ENCODE results near the gene SLC4A3. TPM values are rescaled to one million over a fixed set of nuclear protein-coding genes. Genes with fewer than 3 reads are reported as not detected.

SLC4A3 gene
- total RNA-seq, 1 experiment from 2014 or later = 13.5 TPM

DNA sequence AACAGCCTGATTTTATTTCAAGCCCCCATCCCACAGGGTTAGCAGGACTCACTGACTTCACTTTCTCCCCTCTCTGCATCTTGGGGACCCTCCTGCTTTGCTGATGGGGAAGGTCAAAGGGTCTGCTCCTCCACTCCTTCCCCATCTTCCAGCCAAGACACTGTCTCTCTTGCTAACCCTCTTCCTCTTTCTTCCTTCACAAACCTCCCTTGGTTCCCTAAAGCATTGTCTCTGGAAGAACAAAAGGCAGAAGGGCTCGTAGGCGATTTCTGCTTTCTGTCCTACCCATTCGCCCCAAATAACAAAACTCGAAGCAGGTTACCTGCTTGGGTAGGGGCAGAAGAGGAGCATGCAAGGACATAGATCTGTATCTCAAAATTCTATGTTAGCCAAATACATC lies 5.5 kb upstream of the SLC4A3 start:
- intact Hi-C loops (cut with micrococcal nuclease; ENCODE audit: unreplicated experiment) (no loop called here), in situ Hi-C loops (cut with HindIII; ENCODE audit: low pct_unique_long_range_greater_than_20kb, low sequenced_read_pairs) (no loop called here)
- DNase-seq (ENCODE audit: low read depth, low spot score) (no peak), ATAC-seq (no peak)
- Histone ChIP-seq H3K27me3 (ENCODE audit: control insufficient read depth, insufficient read depth, low read length) (no peaks in the 10 kb centered on the region), H3K4me1 (ENCODE audit: control insufficient read depth, insufficient read depth, low read length) (peaks cover 4% of the 10 kb centered on the region), H3K27ac (ENCODE audit: low read length) (no peak overlapping the region), H3K36me3 (ENCODE audit: control insufficient read depth, insufficient read depth, low read length) (no peaks in the 10 kb centered on the region), H3K9me3 (ENCODE audit: control insufficient read depth, insufficient read depth, low read depth, low read length) (no peaks in the 10 kb centered on the region), H3K4me3 (ENCODE audit: low read depth in 2 of 2, low read length in 2 of 2) (no peak overlapping the region)
- no TSS peak for BruUV-seq (replicated peaks)
- TF ChIP-seq, protein P1, sequence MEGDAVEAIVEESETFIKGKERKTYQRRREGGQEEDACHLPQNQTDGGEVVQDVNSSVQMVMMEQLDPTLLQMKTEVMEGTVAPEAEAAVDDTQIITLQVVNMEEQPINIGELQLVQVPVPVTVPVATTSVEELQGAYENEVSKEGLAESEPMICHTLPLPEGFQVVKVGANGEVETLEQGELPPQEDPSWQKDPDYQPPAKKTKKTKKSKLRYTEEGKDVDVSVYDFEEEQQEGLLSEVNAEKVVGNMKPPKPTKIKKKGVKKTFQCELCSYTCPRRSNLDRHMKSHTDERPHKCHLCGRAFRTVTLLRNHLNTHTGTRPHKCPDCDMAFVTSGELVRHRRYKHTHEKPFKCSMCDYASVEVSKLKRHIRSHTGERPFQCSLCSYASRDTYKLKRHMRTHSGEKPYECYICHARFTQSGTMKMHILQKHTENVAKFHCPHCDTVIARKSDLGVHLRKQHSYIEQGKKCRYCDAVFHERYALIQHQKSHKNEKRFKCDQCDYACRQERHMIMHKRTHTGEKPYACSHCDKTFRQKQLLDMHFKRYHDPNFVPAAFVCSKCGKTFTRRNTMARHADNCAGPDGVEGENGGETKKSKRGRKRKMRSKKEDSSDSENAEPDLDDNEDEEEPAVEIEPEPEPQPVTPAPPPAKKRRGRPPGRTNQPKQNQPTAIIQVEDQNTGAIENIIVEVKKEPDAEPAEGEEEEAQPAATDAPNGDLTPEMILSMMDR (IDR thresholded peaks at IDR 0.05) = no peak
- TF ChIP-seq, protein P2, sequence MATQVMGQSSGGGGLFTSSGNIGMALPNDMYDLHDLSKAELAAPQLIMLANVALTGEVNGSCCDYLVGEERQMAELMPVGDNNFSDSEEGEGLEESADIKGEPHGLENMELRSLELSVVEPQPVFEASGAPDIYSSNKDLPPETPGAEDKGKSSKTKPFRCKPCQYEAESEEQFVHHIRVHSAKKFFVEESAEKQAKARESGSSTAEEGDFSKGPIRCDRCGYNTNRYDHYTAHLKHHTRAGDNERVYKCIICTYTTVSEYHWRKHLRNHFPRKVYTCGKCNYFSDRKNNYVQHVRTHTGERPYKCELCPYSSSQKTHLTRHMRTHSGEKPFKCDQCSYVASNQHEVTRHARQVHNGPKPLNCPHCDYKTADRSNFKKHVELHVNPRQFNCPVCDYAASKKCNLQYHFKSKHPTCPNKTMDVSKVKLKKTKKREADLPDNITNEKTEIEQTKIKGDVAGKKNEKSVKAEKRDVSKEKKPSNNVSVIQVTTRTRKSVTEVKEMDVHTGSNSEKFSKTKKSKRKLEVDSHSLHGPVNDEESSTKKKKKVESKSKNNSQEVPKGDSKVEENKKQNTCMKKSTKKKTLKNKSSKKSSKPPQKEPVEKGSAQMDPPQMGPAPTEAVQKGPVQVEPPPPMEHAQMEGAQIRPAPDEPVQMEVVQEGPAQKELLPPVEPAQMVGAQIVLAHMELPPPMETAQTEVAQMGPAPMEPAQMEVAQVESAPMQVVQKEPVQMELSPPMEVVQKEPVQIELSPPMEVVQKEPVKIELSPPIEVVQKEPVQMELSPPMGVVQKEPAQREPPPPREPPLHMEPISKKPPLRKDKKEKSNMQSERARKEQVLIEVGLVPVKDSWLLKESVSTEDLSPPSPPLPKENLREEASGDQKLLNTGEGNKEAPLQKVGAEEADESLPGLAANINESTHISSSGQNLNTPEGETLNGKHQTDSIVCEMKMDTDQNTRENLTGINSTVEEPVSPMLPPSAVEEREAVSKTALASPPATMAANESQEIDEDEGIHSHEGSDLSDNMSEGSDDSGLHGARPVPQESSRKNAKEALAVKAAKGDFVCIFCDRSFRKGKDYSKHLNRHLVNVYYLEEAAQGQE (IDR thresholded peaks at IDR 0.05; ENCODE audit: insufficient read depth in 1 of 2, low read depth in 2 of 2, low read length in 1 of 2) = no peak
- TF ChIP-seq SIN3A (IDR thresholded peaks at IDR 0.05; ENCODE audit: borderline replicate concordance, insufficient read depth, low read depth, low read length) (no peak), TCF7L2 (IDR thresholded peaks at IDR 0.05; ENCODE audit: low read depth, low read length) (no peak), POLR2AphosphoS5 (IDR thresholded peaks at IDR 0.05; ENCODE audit: low read depth, low read length) (no peak)
- ChIA-PET POLR2A (no interaction called here), CTCF (interaction anchor here (0.9 kb wide), 1 partner anchor 22 kb away, joined by 4 read pairs; no protein-coding TSS in a partner anchor)

DNA sequence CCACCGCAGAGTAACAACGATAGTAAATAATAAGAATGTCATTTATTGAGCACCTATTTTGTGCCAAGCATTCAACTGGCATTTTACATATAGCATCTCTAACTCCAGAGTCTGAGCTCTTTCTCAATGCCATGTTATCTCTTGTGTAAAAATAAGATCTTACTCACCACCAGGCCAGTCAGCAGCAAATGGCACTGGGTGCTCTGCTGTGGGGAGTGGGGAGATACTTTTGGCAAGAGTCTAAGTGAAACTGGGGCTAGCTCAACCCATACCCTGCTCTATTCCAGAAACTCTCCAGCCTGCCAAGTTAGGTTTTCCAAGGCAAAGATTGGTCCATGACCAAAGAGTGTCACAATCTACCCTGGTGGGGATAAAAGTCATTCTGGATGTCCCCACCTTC lies 5.0 kb upstream of the SLC4A3 start:
- Histone ChIP-seq H3K4me1 (ENCODE audit: control insufficient read depth, insufficient read depth, low read length) (peaks cover 5% of the 10 kb centered on the region), H3K4me3 (ENCODE audit: low read depth in 2 of 2, low read length in 2 of 2) (no peak overlapping the region), H3K27ac (ENCODE audit: low read length) (no peak overlapping the region), H3K9me3 (ENCODE audit: control insufficient read depth, insufficient read depth, low read depth, low read length) (no peaks in the 10 kb centered on the region), H3K36me3 (ENCODE audit: control insufficient read depth, insufficient read depth, low read length) (no peaks in the 10 kb centered on the region), H3K27me3 (ENCODE audit: control insufficient read depth, insufficient read depth, low read length) (no peaks in the 10 kb centered on the region)
- in situ Hi-C loops (cut with HindIII; ENCODE audit: low pct_unique_long_range_greater_than_20kb, low sequenced_read_pairs) (no loop called here), intact Hi-C loops (cut with micrococcal nuclease; ENCODE audit: unreplicated experiment) (no loop called here)
- DNase-seq (ENCODE audit: low read depth, low spot score) = no peak
- ChIA-PET POLR2A (interaction anchor here (0.7 kb wide), 1 partner anchor 10 kb away, joined by 3 read pairs; no protein-coding TSS in a partner anchor), CTCF (interaction anchor here (0.9 kb wide), 1 partner anchor 22 kb away, joined by 4 read pairs; no protein-coding TSS in a partner anchor)
- no peak for ATAC-seq
- TF ChIP-seq TCF7L2 (IDR thresholded peaks at IDR 0.05; ENCODE audit: low read depth, low read length) (no peak), POLR2AphosphoS5 (IDR thresholded peaks at IDR 0.05; ENCODE audit: low read depth, low read length) (no peak), SIN3A (IDR thresholded peaks at IDR 0.05; ENCODE audit: borderline replicate concordance, insufficient read depth, low read depth, low read length) (no peak)
- TF ChIP-seq, protein P2 (IDR thresholded peaks at IDR 0.05; ENCODE audit: insufficient read depth in 1 of 2, low read depth in 2 of 2, low read length in 1 of 2) = no peak
- TF ChIP-seq, protein P1 (IDR thresholded peaks at IDR 0.05) = no peak
- BruUV-seq (replicated peaks) = no TSS peak
